Parathyroid adenoma (tissue), 2 donors: ENCODE data around the gene MRPL4.

Experiments
- H2AFZ ChIP-seq: fragments of 300-600 bp; sonication (generic); one replicate; pipeline ENCODE4 v1.7.0; 2017; ENCODE audit warnings: antibody characterized with exemption, mild to moderate bottlenecking
- H3K27ac ChIP-seq: fragments of 300-600 bp; sonication (generic); one replicate; pipeline ENCODE4 v1.7.0; 2017
- H3K27me3 ChIP-seq: fragments of 300-600 bp; sonication (generic); one replicate; pipeline ENCODE4 v1.7.0; 2017; ENCODE audit warnings: low read length; ENCODE audit not compliant: control insufficient read depth, insufficient read depth
- H3K36me3 ChIP-seq: fragments of 300-600 bp; sonication (generic); one replicate; pipeline ENCODE4 v1.7.0; 2017; ENCODE audit warnings: low read length; ENCODE audit not compliant: control insufficient read depth, insufficient read depth
- H3K4me1 ChIP-seq: fragments of 300-600 bp; sonication (generic); one replicate; pipeline ENCODE4 v1.7.0; 2017; ENCODE audit warnings: control low read depth
- H3K4me2 ChIP-seq: fragments of 300-600 bp; sonication (generic); one replicate; pipeline ENCODE4 v1.7.0; 2017; ENCODE audit warnings: low read length
- H3K4me3 ChIP-seq: fragments of 300-600 bp; sonication (generic); one replicate; pipeline ENCODE4 v1.7.0; 2017; ENCODE audit warnings: low read depth, low read length
- H3K79me2 ChIP-seq: fragments of 300-600 bp; sonication (generic); one replicate; pipeline ENCODE4 v1.7.0; 2017; ENCODE audit warnings: control low read depth
- H3K9ac ChIP-seq: fragments of 300-600 bp; sonication (generic); one replicate; pipeline ENCODE4 v1.7.0; 2017; ENCODE audit warnings: mild to moderate bottlenecking
- H3K9me3 ChIP-seq: fragments of 300-600 bp; sonication (generic); one replicate; pipeline ENCODE4 v1.7.0; 2017; ENCODE audit warnings: low read length; ENCODE audit not compliant: control insufficient read depth
- CTCF ChIP-seq: fragments of 300-600 bp; sonication (generic); IDR thresholded peaks from one replicate; pipeline ENCODE4 v1.7.0; 2017; ENCODE audit warnings: antibody characterized with exemption, mild to moderate bottlenecking
- donor health status: primary hyperparathyroidism.

The MRPL4 gene

GRCh38 chr19:10251792-10252694 is at the start of gene MRPL4:
MRPL4 (plus strand) TSS chr19:10252214; CDS start chr19:10252254, 40 bp downstream.
- Histone ChIP-seq H3K9me3 (no peaks in the 10 kb centered on the region), H2AFZ (peak within 1 kb of the TSS; percentile 90), H3K4me2 (peak within 1 kb of the TSS; percentile 99), H3K4me3 (peak within 1 kb of the TSS; percentile 98), H3K27me3 (no peaks in the 10 kb centered on the region), H3K9ac (peak within 1 kb of the TSS; percentile 6), H3K4me1 (no peaks in the 10 kb centered on the region), H3K79me2 (no peaks in the 10 kb centered on the region), H3K36me3 (no peaks in the 10 kb centered on the region), H3K27ac (peak within 1 kb of the TSS; percentile 63)
- TF ChIP-seq CTCF: no peak

GRCh38 chr19:10203686-10204085 is 48.3 kb upstream of the MRPL4 start:
- no peaks in the 10 kb centered on the region for H3K27me3 ChIP-seq
- H2AFZ ChIP-seq: no peak overlapping the region
- no peaks in the 10 kb centered on the region for H3K36me3 ChIP-seq
- no peaks in the 10 kb centered on the region for H3K4me1 ChIP-seq
- no peaks in the 10 kb centered on the region for H3K9me3 ChIP-seq
- TF ChIP-seq CTCF: no peak
- no peak overlapping the region for H3K4me2 ChIP-seq
- H3K27ac ChIP-seq: no peak overlapping the region
- no peak overlapping the region for H3K9ac ChIP-seq
- no peak overlapping the region for H3K4me3 ChIP-seq
- no peaks in the 10 kb centered on the region for H3K79me2 ChIP-seq

GRCh38 chr19:10205636-10206035 is 46.4 kb upstream of the MRPL4 start:
- Histone ChIP-seq H3K79me2 (no peaks in the 10 kb centered on the region), H3K36me3 (no peaks in the 10 kb centered on the region), H3K27me3 (no peaks in the 10 kb centered on the region), H3K9ac (no peak overlapping the region), H3K9me3 (no peaks in the 10 kb centered on the region), H3K4me2 (no peak overlapping the region), H3K4me3 (no peak overlapping the region), H3K27ac (no peak overlapping the region), H2AFZ (no peak overlapping the region), H3K4me1 (no peaks in the 10 kb centered on the region)
- TF ChIP-seq CTCF: no peak

GRCh38 chr19:10206226-10206885 is 45.7 kb upstream of the MRPL4 start:
- no peaks in the 10 kb centered on the region for H3K27me3 ChIP-seq
- H3K79me2 ChIP-seq: no peaks in the 10 kb centered on the region
- no peak overlapping the region for H3K4me2 ChIP-seq
- H3K36me3 ChIP-seq: no peaks in the 10 kb centered on the region
- H3K9me3 ChIP-seq: no peaks in the 10 kb centered on the region
- H2AFZ ChIP-seq: no peak overlapping the region
- H3K4me1 ChIP-seq: no peaks in the 10 kb centered on the region
- no peak overlapping the region for H3K27ac ChIP-seq
- TF ChIP-seq CTCF: no peak
- no peak overlapping the region for H3K9ac ChIP-seq
- H3K4me3 ChIP-seq: no peak overlapping the region
